ENCODE measurements around the gene SLC49A4.

SLC49A4 gene

DNA sequence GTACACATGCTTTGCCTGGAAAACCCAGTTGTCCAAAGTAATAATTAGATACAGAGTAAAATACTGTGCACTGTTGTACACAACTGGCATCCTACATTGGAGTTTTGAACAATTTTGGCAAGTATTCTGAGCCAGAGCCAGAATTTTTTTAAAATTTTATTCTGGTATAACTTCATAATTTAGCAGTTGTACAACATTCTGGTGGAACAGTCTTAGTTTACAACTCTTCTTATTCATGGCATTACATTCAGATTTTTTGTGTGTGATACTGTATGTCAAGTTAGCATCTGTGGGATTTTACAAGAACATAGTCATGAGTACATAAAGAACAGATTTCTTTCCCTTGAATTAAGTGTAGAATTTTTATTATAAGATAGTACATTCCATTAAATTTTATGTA is 67.5 kb downstream of the SLC49A4 start:
- DNase-seq: no peak

DNA sequence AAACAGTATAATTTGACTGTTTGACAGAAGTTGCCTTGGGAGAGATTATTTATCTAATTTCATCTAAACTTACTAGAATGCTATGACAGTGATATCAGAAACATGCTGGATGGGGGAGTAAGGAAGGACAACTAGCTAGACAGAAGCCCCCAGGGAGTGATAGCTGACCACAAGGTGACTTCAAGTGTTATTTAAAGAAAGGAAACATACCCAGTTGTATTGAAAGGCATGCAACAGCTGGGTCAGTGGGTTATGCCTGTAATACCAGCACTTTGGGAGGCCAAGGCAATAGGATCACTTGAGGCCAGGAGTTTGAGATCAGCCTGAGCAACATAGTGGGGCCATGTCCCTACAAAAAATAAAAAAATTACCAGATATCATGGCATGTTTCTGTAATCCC is 69.6 kb downstream of the SLC49A4 start:
- DNase-seq: no peak

DNA sequence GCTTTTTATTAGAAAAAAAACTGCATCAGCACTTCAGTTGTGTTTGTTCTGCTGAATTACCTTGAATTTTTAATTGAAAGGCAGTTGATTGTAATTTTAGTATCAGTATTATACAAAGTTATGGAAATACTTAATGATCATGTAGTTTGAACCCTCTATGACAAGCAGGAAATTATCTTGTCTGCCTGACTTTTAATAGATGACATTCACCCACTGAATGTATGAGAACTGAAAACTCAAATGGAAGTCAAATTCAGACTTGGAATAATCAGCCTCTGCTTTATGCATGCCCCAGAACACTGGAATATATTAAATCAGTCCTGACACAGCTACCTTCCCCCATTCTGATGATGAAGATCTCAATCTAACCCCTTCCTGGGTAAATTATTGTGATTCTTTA is 73.5 kb downstream of the SLC49A4 start:
- DNase-seq: no peak

- DNase-seq: no peak
Measured at GRCh38 chr3:122873741-122874515, 79.1 kb downstream of the SLC49A4 start.

- DNase-seq: no peak
Measured at GRCh38 chr3:122875547-122876127, 80.8 kb downstream of the SLC49A4 start.

GRCh38 chr3:122880173-122880572 is 85.3 kb downstream of the SLC49A4 start:
- no peak for DNase-seq

- DNase-seq: no peak
Measured at GRCh38 chr3:122880624-122881023, 85.8 kb downstream of the SLC49A4 start.

DNA sequence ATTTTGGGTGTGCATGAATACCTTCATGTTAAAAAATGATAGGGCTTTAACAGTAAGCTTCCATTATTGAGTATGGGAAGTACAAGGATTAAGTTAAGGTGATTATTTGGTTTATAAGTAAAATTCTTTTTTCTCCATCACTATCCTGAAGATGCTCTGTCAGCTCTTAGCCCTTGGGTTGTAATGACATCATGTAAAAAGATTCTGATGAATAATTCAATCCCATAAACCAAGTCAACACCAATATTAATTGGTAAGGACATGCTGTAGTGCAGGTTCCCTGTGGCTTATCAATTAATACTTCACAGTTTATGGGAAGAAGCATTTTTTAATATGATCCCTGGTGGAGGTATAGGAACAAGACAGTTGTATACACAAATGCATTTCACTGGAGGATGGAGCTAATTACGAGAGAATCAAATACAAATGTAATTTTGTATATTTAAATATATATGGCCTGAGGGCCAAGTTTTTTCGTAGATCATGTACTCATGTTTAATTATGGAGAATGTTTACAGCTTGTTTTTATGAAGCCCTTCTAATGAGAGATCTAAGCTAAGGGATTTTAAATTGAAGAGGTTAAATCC is 87.6 kb downstream of the SLC49A4 start:
- DNase-seq: no peak

DNA sequence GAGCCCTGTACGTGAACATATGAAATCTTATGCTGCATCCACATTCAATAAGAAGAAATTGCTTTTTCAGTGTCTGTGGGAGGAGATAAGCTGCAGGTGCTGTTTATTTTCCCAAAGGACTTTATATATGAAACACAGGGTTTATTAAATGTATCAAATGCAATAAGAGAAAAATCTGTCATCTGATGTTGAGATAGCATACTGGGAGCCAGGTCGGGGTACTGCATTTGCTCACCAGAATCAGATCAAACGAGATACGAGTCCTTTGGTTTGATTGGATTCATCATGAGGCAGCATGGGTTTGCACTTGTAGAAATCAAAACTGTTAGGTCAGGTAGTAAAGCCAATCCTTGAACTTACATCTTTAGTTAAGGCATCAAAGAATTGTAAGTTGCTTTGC is 91.4 kb downstream of the SLC49A4 start:
- DNase-seq: no peak

- DNase-seq: no peak
Measured at GRCh38 chr3:122886946-122887345, 92.1 kb downstream of the SLC49A4 start.

DNA sequence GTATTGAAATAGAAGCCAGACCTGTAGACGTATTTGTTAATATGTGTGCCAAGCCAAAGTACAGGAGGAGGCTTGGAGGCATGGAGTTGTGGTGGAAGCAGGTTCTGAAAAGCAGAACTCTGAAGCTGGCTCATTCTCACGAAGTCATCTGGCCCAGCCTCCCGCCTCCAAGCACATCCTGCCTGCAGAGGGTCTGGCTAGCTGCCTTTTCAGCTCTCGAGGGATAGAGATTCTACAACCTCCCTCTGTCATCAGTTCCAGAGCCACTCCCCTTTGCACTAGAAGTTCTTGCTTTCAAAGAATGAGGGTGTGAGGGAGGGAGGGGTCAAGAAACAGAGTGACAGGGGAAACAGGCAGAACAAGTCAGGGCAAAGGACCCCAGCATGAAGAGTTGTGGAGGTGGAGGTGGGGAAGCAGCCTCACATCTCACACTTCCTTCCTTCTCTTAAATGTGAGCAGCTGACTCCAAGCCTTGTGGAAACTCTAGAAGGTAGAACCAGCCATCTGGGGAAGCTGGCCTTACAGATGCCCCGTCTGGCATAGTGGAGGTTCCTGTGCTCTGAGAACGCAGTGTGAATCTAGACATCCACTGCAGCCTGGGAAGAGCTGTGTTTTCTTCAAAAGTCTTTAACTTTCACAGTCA is 95.3 kb downstream of the SLC49A4 start:
- DNase-seq: no peak

GRCh38 chr3:122890720-122891220 is 95.9 kb downstream of the SLC49A4 start:
- DNase-seq: no peak

GRCh38 chr3:122892118-122892960 is 97.5 kb downstream of the SLC49A4 start:
- no peak for DNase-seq

GRCh38 chr3:122893282-122893681 is 98.4 kb downstream of the SLC49A4 start:
- DNase-seq: no peak

DNA sequence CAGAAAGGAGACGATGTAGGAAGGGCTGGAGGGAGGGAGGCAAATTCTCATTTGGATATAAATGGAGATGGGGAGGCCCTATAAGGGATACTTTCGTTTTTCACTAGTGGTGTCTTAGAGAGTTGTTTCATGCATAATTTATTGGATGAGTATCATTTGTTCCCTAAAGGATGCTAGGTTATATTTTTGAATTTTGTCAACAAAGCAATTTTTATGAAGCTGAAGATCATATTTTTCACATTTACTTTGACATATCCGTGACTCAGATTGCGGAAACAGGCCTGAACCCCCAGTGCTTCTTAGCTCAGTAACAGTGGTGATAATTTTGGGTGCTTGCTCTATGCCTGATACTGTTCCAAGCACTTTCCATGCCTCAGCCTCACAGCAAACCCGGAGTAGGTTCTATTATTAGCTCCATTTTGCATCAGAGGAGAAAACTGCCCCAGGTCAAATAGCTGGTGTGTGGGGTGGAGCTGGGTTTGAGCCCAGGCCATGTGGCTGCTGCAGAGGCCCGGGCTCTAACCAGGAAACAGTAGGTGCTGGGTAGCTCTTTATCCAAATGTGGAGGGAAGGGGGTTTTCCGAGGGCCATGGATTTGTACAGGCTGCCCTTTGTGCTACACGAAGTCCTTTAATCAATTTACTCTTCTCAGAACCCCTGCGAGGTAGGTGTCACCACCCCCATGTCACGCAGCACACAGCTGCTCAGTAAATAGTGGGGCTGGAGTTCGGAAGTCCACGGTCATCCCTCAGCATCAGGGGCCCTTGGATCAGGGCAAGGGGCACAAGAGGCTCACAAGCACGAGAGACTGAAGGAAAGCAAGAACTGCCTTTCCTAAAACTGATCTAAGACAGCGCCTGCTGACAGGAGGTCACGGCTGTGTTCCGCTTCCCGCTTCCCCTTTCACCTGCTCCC is 99.1 kb downstream of the SLC49A4 start:
- no peak for DNase-seq

GRCh38 chr3:122898298-122898697 is 103.4 kb downstream of the SLC49A4 start:
- DNase-seq: no peak

DNA sequence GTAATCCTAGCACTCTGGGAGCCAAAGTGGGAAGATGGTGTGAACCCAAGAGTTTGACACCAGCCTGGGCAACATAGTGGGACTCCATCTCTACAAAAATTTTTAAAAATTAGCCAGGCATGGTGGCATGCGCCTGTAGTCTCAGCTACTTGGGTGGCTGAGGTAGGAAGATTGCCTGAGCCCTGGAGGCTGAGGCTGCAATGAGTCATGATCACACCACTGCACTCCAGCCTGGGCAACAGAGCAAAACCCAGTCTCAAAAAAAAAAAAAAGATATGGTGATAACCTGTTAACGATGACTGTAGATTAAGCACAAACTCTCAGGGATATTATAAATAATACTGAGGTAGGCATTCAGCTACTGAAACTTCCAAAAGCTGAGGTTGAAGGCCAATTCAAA is 107.5 kb downstream of the SLC49A4 start:
- no peak for DNase-seq

GRCh38 chr3:122903171-122903570 is 108.3 kb downstream of the SLC49A4 start:
- DNase-seq: no peak

DNA sequence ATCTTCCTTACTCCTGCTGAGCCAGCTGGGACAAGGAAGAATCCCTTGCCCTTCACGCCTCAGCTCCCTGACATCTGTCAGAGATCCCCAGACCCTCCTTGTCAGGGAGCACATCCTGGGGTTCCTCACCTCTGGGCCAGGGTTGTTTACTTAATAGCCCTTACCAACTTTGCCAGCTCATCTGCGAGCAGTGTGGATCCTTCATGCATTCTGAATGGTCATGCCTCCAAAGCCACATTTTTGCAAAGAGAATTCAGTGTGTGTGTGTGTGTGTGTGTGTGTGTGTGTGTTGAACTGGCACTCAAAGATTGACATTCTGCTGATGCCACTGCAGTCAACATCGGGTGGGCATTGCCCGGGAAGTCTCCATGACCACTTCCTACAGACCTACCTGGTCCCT is 112.6 kb downstream of the SLC49A4 start:
- no peak for DNase-seq

GRCh38 chr3:122908251-122908650 is 113.4 kb downstream of the SLC49A4 start:
- no peak for DNase-seq

DNA sequence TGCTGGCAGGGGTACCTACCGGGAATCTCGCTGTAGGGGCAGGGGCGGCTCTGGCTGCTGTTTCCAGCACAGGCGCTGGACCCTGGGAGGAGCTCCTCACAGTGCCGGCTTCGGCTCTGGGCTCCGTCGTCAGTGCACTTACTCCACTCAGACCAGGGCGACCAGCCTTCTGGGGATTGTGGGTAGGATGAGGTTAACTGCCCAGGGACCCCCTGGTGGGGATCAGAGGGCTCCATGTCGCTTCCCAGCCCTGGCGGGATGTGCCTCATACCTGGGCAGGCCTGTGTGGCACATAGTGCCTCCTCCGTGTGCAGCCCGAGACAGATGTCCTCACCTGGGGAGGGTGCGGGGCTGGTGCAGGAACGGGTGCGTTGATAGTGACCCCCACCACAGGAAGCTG is 117.0 kb downstream of the SLC49A4 start:
- no peak for DNase-seq

Data from NCI-H1930 (cell line).